ENCODE data around the gene TSPAN9. TPM values are rescaled to one million over a fixed set of nuclear protein-coding genes. Genes with fewer than 3 reads are reported as not detected.

TSPAN9 gene
- total RNA-seq, 3 donors from 2014 or later (not counting 1 experiment from before 2014, with no cell fraction given), result 0.86 to 1.6 (median 1.1) TPM

DNA sequence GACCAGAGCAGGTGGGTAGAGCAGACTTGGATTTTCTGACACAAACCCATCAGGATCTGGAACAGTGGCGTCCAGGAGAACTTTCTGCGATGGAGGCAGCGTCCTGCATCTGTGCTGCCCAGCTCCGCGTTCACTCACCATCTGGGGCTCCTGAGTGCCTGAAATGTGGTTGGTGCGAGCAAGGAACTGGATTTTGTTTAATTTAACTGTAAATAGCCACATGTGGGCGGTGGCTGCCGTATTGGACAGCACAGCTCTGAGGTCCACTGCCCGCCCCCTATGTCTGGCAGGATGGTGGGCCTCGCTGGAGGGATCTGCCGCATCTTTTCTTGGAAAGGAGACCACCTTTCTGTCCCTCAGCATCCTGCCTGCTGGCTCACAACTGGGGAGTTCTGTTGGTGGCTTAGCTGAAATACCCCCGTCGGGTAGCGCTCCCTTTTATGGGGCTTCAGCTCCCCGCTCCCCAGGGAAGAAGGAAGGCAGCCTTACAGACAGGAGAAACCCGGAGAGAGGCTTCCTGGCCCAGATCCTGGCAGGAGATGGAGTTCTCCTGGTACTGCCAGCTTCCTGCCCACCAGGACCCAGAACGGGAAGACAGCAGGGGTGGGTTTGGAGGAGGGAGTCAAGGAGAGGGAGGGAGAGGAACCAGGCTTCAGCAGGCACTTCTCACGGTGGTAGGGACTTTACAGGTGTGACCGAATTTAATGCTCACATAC is 228.9 kb downstream of the TSPAN9 start:
- Histone ChIP-seq H3K36me3 (ENCODE audit: control insufficient read depth, insufficient read depth, low read length) (no peaks in the 10 kb centered on the region), H3K4me1 (ENCODE audit: control insufficient read depth, insufficient read depth, low read length) (no peaks in the 10 kb centered on the region), H3K9me3 (ENCODE audit: control insufficient read depth, insufficient read depth, low read length) (no peaks in the 10 kb centered on the region), H3K4me3 (ENCODE audit: low read length) (no peak overlapping the region), H3K27ac (ENCODE audit: low read length) (no peak overlapping the region), H3K27me3 (ENCODE audit: control insufficient read depth, insufficient read depth, low read length) (no peaks in the 10 kb centered on the region)
- no peak overlapping the region for H3K4me3 Mint-ChIP-seq
- intact Hi-C loops (cut with micrococcal nuclease), result no loop called here
- peaks cover 0 to 3% of the 10 kb centered on the region in 2 donors for H3K27me3 Mint-ChIP-seq (ENCODE audit: low read depth in 2 of 2)
- WGBS (ENCODE audit: insufficient coverage), result 89% methylated on average over 19 of the region's 19 CpGs
- no peak overlapping the region for H3K27ac Mint-ChIP-seq
- H3K36me3 Mint-ChIP-seq, result no peaks in the 10 kb centered on the region
- ATAC-seq (no peak), DNase-seq (no peak)
- TF ChIP-seq, protein P1, sequence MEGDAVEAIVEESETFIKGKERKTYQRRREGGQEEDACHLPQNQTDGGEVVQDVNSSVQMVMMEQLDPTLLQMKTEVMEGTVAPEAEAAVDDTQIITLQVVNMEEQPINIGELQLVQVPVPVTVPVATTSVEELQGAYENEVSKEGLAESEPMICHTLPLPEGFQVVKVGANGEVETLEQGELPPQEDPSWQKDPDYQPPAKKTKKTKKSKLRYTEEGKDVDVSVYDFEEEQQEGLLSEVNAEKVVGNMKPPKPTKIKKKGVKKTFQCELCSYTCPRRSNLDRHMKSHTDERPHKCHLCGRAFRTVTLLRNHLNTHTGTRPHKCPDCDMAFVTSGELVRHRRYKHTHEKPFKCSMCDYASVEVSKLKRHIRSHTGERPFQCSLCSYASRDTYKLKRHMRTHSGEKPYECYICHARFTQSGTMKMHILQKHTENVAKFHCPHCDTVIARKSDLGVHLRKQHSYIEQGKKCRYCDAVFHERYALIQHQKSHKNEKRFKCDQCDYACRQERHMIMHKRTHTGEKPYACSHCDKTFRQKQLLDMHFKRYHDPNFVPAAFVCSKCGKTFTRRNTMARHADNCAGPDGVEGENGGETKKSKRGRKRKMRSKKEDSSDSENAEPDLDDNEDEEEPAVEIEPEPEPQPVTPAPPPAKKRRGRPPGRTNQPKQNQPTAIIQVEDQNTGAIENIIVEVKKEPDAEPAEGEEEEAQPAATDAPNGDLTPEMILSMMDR (IDR thresholded peaks at IDR 0.05), result no peak
- H3K4me1 Mint-ChIP-seq, result no peaks in the 10 kb centered on the region
- no peaks in the 10 kb centered on the region for H3K9me3 Mint-ChIP-seq

GRCh38 chr12:3307389-3307788 is 230.2 kb downstream of the TSPAN9 start:
- Mint-ChIP-seq H3K27me3 (ENCODE audit: low read depth in 2 of 2) (peaks cover 0 to 3% of the 10 kb centered on the region in 2 donors), H3K36me3 (no peaks in the 10 kb centered on the region), H3K4me3 (no peak overlapping the region), H3K4me1 (no peaks in the 10 kb centered on the region), H3K27ac (no peak overlapping the region), H3K9me3 (no peaks in the 10 kb centered on the region)
- H3K36me3 ChIP-seq (ENCODE audit: control insufficient read depth, insufficient read depth, low read length), result no peaks in the 10 kb centered on the region
- ATAC-seq, result no peak
- no peaks in the 10 kb centered on the region for H3K27me3 ChIP-seq (ENCODE audit: control insufficient read depth, insufficient read depth, low read length)
- no peak overlapping the region for H3K4me3 ChIP-seq (ENCODE audit: low read length)
- H3K9me3 ChIP-seq (ENCODE audit: control insufficient read depth, insufficient read depth, low read length), result no peaks in the 10 kb centered on the region
- no peak overlapping the region for H3K27ac ChIP-seq (ENCODE audit: low read length)
- intact Hi-C loops (cut with micrococcal nuclease), result no loop called here
- no peaks in the 10 kb centered on the region for H3K4me1 ChIP-seq (ENCODE audit: control insufficient read depth, insufficient read depth, low read length)
- TF ChIP-seq, protein P1 (IDR thresholded peaks at IDR 0.05), result no peak
- no peak for DNase-seq
- no CpG with 5 or more reads among the region's 8 CpGs for WGBS (ENCODE audit: insufficient coverage)

DNA sequence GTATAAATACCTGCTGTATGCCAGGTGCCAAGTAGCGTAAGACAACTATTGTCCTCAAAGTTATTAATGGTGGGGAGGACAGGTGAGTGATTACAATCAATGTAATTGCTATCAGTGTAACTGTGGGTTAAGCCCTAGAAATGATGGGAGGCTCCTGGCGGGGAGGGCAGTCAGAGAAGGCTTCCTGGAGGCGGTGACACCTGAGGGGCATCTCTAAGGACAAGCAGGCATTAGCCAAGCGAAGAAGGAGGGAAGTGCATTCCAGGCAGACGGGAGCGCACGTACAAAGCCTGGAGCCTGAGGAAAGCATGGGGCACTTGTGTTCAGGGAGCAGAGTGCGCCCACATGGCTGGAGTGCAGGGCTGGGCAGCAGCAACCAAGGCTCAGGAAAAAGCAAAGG is 230.9 kb downstream of the TSPAN9 start:
- no peaks in the 10 kb centered on the region for H3K36me3 Mint-ChIP-seq
- Histone ChIP-seq H3K4me1 (ENCODE audit: control insufficient read depth, insufficient read depth, low read length) (no peaks in the 10 kb centered on the region), H3K9me3 (ENCODE audit: control insufficient read depth, insufficient read depth, low read length) (no peaks in the 10 kb centered on the region), H3K27me3 (ENCODE audit: control insufficient read depth, insufficient read depth, low read length) (no peaks in the 10 kb centered on the region), H3K4me3 (ENCODE audit: low read length) (no peak overlapping the region), H3K36me3 (ENCODE audit: control insufficient read depth, insufficient read depth, low read length) (no peaks in the 10 kb centered on the region), H3K27ac (ENCODE audit: low read length) (no peak overlapping the region)
- 93% methylated on average over 8 of the region's 8 CpGs for WGBS (ENCODE audit: insufficient coverage)
- intact Hi-C loops (cut with micrococcal nuclease), result no loop called here
- ATAC-seq, result no peak
- no peak overlapping the region for H3K4me3 Mint-ChIP-seq
- H3K9me3 Mint-ChIP-seq, result no peaks in the 10 kb centered on the region
- TF ChIP-seq, protein P1 (IDR thresholded peaks at IDR 0.05), result no peak
- H3K27me3 Mint-ChIP-seq (ENCODE audit: low read depth in 2 of 2), result peaks cover 0 to 3% of the 10 kb centered on the region in 2 donors
- no peak overlapping the region for H3K27ac Mint-ChIP-seq
- H3K4me1 Mint-ChIP-seq, result no peaks in the 10 kb centered on the region
- DNase-seq, result no peak

GRCh38 chr12:3308609-3309008 is 231.4 kb downstream of the TSPAN9 start:
- Histone ChIP-seq H3K27ac (ENCODE audit: low read length) (no peak overlapping the region), H3K27me3 (ENCODE audit: control insufficient read depth, insufficient read depth, low read length) (no peaks in the 10 kb centered on the region), H3K36me3 (ENCODE audit: control insufficient read depth, insufficient read depth, low read length) (no peaks in the 10 kb centered on the region), H3K4me1 (ENCODE audit: control insufficient read depth, insufficient read depth, low read length) (no peaks in the 10 kb centered on the region), H3K9me3 (ENCODE audit: control insufficient read depth, insufficient read depth, low read length) (no peaks in the 10 kb centered on the region), H3K4me3 (ENCODE audit: low read length) (no peak overlapping the region)
- Mint-ChIP-seq H3K27ac (no peak overlapping the region), H3K4me1 (no peaks in the 10 kb centered on the region), H3K36me3 (no peaks in the 10 kb centered on the region), H3K27me3 (ENCODE audit: low read depth in 2 of 2) (peaks cover 0 to 3% of the 10 kb centered on the region in 2 donors), H3K4me3 (no peak overlapping the region), H3K9me3 (no peaks in the 10 kb centered on the region)
- ATAC-seq, result no peak
- DNase-seq, result no peak
- intact Hi-C loops (cut with micrococcal nuclease), result no loop called here
- WGBS (ENCODE audit: insufficient coverage), result 62% methylated on average over 9 of the region's 9 CpGs
- TF ChIP-seq, protein P1 (IDR thresholded peaks at IDR 0.05), result no peak

All from natural killer cell (primary cell).